GM15510 (cell line): ENCODE data around the gene VPS41.

Experiments used
- POLR2A ChIP-seq: IDR thresholded peaks from 3 replicates; pipeline ENCODE4 v1.6.1; 2011; ENCODE audit warnings: borderline replicate concordance; ENCODE audit not compliant: insufficient read length; ENCODE audit errors: extremely low read depth

The VPS41 gene

GRCh38 chr7:38801786-38802185 is 107.2 kb downstream of the VPS41 start:
- no peak for TF ChIP-seq POLR2A

- no peak for TF ChIP-seq POLR2A
Observed at GRCh38 chr7:38798552-38799267, 110.3 kb downstream of the VPS41 start.

- no peak for TF ChIP-seq POLR2A
Observed at GRCh38 chr7:38796626-38797501, 112.1 kb downstream of the VPS41 start.

- no peak for TF ChIP-seq POLR2A
Observed at GRCh38 chr7:38795593-38795992, 113.4 kb downstream of the VPS41 start.

GRCh38 chr7:38781991-38782390 is 127.0 kb downstream of the VPS41 start:
- no peak for TF ChIP-seq POLR2A

GRCh38 chr7:38777609-38778008 is 131.4 kb downstream of the VPS41 start:
- TF ChIP-seq POLR2A: no peak

- no peak for TF ChIP-seq POLR2A
Observed at GRCh38 chr7:38775506-38776175, 133.3 kb downstream of the VPS41 start.

GRCh38 chr7:38773430-38773829 is 135.6 kb downstream of the VPS41 start:
- no peak for TF ChIP-seq POLR2A

- no peak for TF ChIP-seq POLR2A
Observed at GRCh38 chr7:38760226-38760625, 148.8 kb downstream of the VPS41 start.

- TF ChIP-seq POLR2A: no peak
Observed at GRCh38 chr7:38759028-38759427, 150.0 kb downstream of the VPS41 start.

GRCh38 chr7:38757931-38758330 is 151.1 kb downstream of the VPS41 start:
- no peak for TF ChIP-seq POLR2A

- TF ChIP-seq POLR2A: no peak
Observed at GRCh38 chr7:38756521-38756920, 152.5 kb downstream of the VPS41 start.

- TF ChIP-seq POLR2A: no peak
Observed at GRCh38 chr7:38753347-38753746, 155.6 kb downstream of the VPS41 start.

- TF ChIP-seq POLR2A: no peak
Observed at GRCh38 chr7:38751416-38751815, 157.6 kb downstream of the VPS41 start.

- TF ChIP-seq POLR2A: no peak
Observed at GRCh38 chr7:38748056-38748610, 160.9 kb downstream of the VPS41 start.
